H9 (cell line): ENCODE results near the gene C1orf74. TPM values are rescaled to one million over a fixed set of nuclear protein-coding genes. Genes with fewer than 3 reads are reported as not detected.

Experiments used
- DNase-seq: peaks from one replicate; pipeline ENCODE4 v3.0.0-alpha.2; 2017
- H2AFZ ChIP-seq: one replicate; pipeline ENCODE4 v1.6.1; 2013; ENCODE audit warnings: mild to moderate bottlenecking, low read length, control low read depth, moderate library complexity
- H2AK5ac ChIP-seq: 2 replicates; pipeline ENCODE4 v1.6.1; 2013; ENCODE audit warnings: low read length, control low read depth, mixed read lengths; ENCODE audit not compliant: insufficient read length
- H2BK120ac ChIP-seq: one replicate; pipeline ENCODE4 v1.6.1; 2013; ENCODE audit warnings: low read depth, mild to moderate bottlenecking, low read length, control low read depth, inconsistent platforms; ENCODE audit not compliant: poor library complexity, severe bottlenecking
- H2BK12ac ChIP-seq: 2 replicates; pipeline ENCODE4 v1.6.1; 2013; ENCODE audit warnings: low read length, control low read depth, mixed read lengths, low read depth; ENCODE audit not compliant: insufficient read length
- H2BK15ac ChIP-seq: 2 replicates; pipeline ENCODE4 v1.6.1; 2013; ENCODE audit warnings: low read depth, low read length, control low read depth
- H2BK20ac ChIP-seq: one replicate; pipeline ENCODE4 v1.6.1; 2013; ENCODE audit warnings: low read depth, mild to moderate bottlenecking, low read length, control low read depth, inconsistent platforms; ENCODE audit not compliant: poor library complexity, severe bottlenecking
- H2BK5ac ChIP-seq: 2 replicates; pipeline ENCODE4 v1.6.1; 2013; ENCODE audit warnings: low read length, control low read depth, mixed read lengths; ENCODE audit not compliant: insufficient read length
- H3K14ac ChIP-seq: 2 replicates; pipeline ENCODE4 v1.6.1; 2013; ENCODE audit warnings: low read length, control low read depth; ENCODE audit not compliant: insufficient read depth
- H3K18ac ChIP-seq: 2 replicates; pipeline ENCODE4 v1.6.1; 2013; ENCODE audit warnings: low read depth, mild to moderate bottlenecking, mixed read lengths, low read length, control low read depth; ENCODE audit not compliant: insufficient read length
- H3K23ac ChIP-seq: 2 replicates; pipeline ENCODE4 v1.6.1; 2013; ENCODE audit warnings: low read length, control low read depth, mixed read lengths, low read depth; ENCODE audit not compliant: insufficient read length
- H3K23me2 ChIP-seq: 2 replicates; pipeline ENCODE4 v1.6.1; 2013; ENCODE audit warnings: low read depth, mild to moderate bottlenecking, mixed read lengths, low read length, control low read depth; ENCODE audit not compliant: insufficient read length, poor library complexity, severe bottlenecking
- H3K27ac ChIP-seq: 2 replicates; pipeline ENCODE4 v1.5.1; 2013; ENCODE audit warnings: low read length, control low read depth, mixed read lengths, low read depth; ENCODE audit not compliant: insufficient read length
- H3K27me3 ChIP-seq: 2 replicates; pipeline ENCODE4 v1.6.1; 2013; ENCODE audit warnings: low read length, control low read depth, inconsistent platforms; ENCODE audit not compliant: insufficient read depth
- H3K4ac ChIP-seq: 2 replicates; pipeline ENCODE4 v1.6.1; 2013; ENCODE audit warnings: low read depth, mild to moderate bottlenecking, control low read depth, inconsistent platforms, low read length, moderate library complexity
- H3K4me1 ChIP-seq: 2 replicates; pipeline ENCODE4 v1.6.1; 2013; ENCODE audit warnings: low read length, control low read depth, inconsistent platforms; ENCODE audit not compliant: insufficient read depth
- H3K4me2 ChIP-seq: 2 replicates; pipeline ENCODE4 v1.6.1; 2013; ENCODE audit warnings: low read length, control low read depth, mixed read lengths; ENCODE audit not compliant: insufficient read length, insufficient read depth
- H3K56ac ChIP-seq: 2 replicates; pipeline ENCODE4 v1.6.1; 2013; ENCODE audit warnings: low read depth, mild to moderate bottlenecking, mixed read lengths, low read length, control low read depth; ENCODE audit not compliant: insufficient read length
- H3K79me1 ChIP-seq: 2 replicates; pipeline ENCODE4 v1.6.1; 2013; ENCODE audit warnings: low read depth, mild to moderate bottlenecking, moderate library complexity, low read length, control low read depth, inconsistent platforms; ENCODE audit not compliant: insufficient read depth, poor library complexity, severe bottlenecking
- H3K79me2 ChIP-seq: 2 replicates; pipeline ENCODE4 v1.6.1; 2013; ENCODE audit warnings: low read length, control low read depth, inconsistent platforms; ENCODE audit not compliant: insufficient read depth
- H3K9ac ChIP-seq: 2 replicates; pipeline ENCODE4 v1.6.1; 2013; ENCODE audit warnings: low read length, control low read depth, mixed read lengths; ENCODE audit not compliant: insufficient read length; ENCODE audit errors: extremely low read depth
- H3K9me3 ChIP-seq: one replicate; pipeline ENCODE4 v1.6.1; 2013; ENCODE audit warnings: low read depth, low read length, inconsistent platforms; ENCODE audit not compliant: control insufficient read depth
- H3T11ph ChIP-seq: one replicate; pipeline ENCODE4 v1.6.1; 2013; ENCODE audit warnings: mild to moderate bottlenecking, low read length, control low read depth, inconsistent platforms
- H4K20me1 ChIP-seq: one replicate; pipeline ENCODE4 v1.6.1; 2013; ENCODE audit not compliant: control insufficient read depth, insufficient read length, insufficient read depth
- H4K5ac ChIP-seq: 2 replicates; pipeline ENCODE4 v1.6.1; 2013; ENCODE audit warnings: low read depth, mild to moderate bottlenecking, mixed read lengths, low read length, control low read depth; ENCODE audit not compliant: insufficient read length
- H4K8ac ChIP-seq: replicated peaks from 2 replicates; pipeline ENCODE4 v1.6.1; 2013; ENCODE audit warnings: low read length, control low read depth, mixed read lengths, low read depth; ENCODE audit not compliant: insufficient read length
- H4K91ac ChIP-seq: 2 replicates; pipeline ENCODE4 v1.6.1; 2013; ENCODE audit warnings: low read depth, mild to moderate bottlenecking, moderate library complexity, mixed read lengths, low read length, control low read depth; ENCODE audit not compliant: insufficient read length
- H3K27ac Mint-ChIP-seq, 3 experiments: 2 replicates in 2 of 3; 3 replicates in 1 of 3; pipeline ENCODE4 v1.8.0; 2020 to 2021; ENCODE audit warnings: mixed read lengths in 3 of 3, mild to moderate bottlenecking in 1 of 3, moderate library complexity in 1 of 3
- H3K27me3 Mint-ChIP-seq: 2 replicates; pipeline ENCODE4 v1.8.0; 2021; ENCODE audit warnings: low read depth, mild to moderate bottlenecking, moderate library complexity, mixed read lengths
- H3K36me3 Mint-ChIP-seq, 3 experiments: 2 replicates in 2 of 3; 3 replicates in 1 of 3; pipeline ENCODE4 v1.8.0; 2020 to 2021; ENCODE audit warnings: low read depth in 3 of 3, mixed read lengths in 3 of 3; ENCODE audit not compliant: insufficient read depth in 1 of 3
- H3K4me1 Mint-ChIP-seq, 2 experiments: 2 replicates each; pipeline ENCODE4 v1.8.0; 2020; ENCODE audit warnings: mixed read lengths in 2 of 2
- H3K4me3 Mint-ChIP-seq, 2 experiments: 2 replicates in 1 of 2; 3 replicates in 1 of 2; pipeline ENCODE4 v1.8.0; 2020 to 2021; ENCODE audit warnings: mild to moderate bottlenecking in 2 of 2, mixed read lengths in 2 of 2, moderate library complexity in 1 of 2
- H3K9me3 Mint-ChIP-seq, 2 experiments: 2 replicates in 1 of 2; 3 replicates in 1 of 2; pipeline ENCODE4 v1.8.0; 2020; ENCODE audit warnings: mild to moderate bottlenecking in 2 of 2, mixed read lengths in 2 of 2, moderate library complexity in 1 of 2
- CTCF ChIP-seq: fragments of 200-600 bp; sonication (generic); conservative IDR thresholded peaks from 3 replicates; pipeline ENCODE4 v1.8.0; 2021; ENCODE audit warnings: antibody characterized with exemption, mild to moderate bottlenecking
- WGBS: extraction: QIAGEN DNeasy Blood & Tissue Kit; methylation state at CpG from one replicate; pipeline ENCODE4 v1.1.7; 2013; ENCODE audit warnings: missing lambda C conversion rate, low lambda C conversion rate, mixed read lengths; ENCODE audit not compliant: insufficient read length; ENCODE audit errors: extremely low coverage; 5-methylcytosine and 5-hydroxymethylcytosine counted together
- total RNA-seq: library from RNA; stranded (reverse); gene quantifications from 2 replicates; pipeline ENCODE4 v1.2.1, GENCODE V29; 2021

Gene C1orf74
- total RNA-seq, 1 experiment from 2014 or later = 2.4 TPM

GRCh38 chr1:209770636-209771415 lies 13.5 kb downstream of the C1orf74 start:
- no peak for DNase-seq
- no CpG with 5 or more reads among the region's 17 CpGs for whole genome bisulfite sequencing

More at GRCh38 chr1:209770636-209771415, 13.5 kb downstream of the C1orf74 start:
- H3K4me1 Mint-ChIP-seq = peaks cover 0 to 6% of the 10 kb centered on the region in 2 experiments; a peak in 1 of 4 replicates
- Histone ChIP-seq H3K9me3 (no peaks in the 10 kb centered on the region), H3K4me1 (no peaks in the 10 kb centered on the region), H3K27me3 (no peaks in the 10 kb centered on the region), H2BK15ac (no peak overlapping the region), H3K79me1 (no peaks in the 10 kb centered on the region), H4K5ac (peak overlapping the region; percentile 0), H4K8ac (peak overlapping the region; percentile 40), H4K91ac (no peak overlapping the region), H3K4me2 (no peak overlapping the region), H2AFZ (no peak overlapping the region), H2BK12ac (no peak overlapping the region), H2BK120ac (no peak overlapping the region), H2BK5ac (no peak overlapping the region), H2AK5ac (no peak overlapping the region), H3K14ac (no peak overlapping the region), H3K79me2 (no peaks in the 10 kb centered on the region), H3K18ac (peak overlapping the region; percentile 6), H3K9ac (no peak overlapping the region), H3K23ac (no peak overlapping the region), H3K23me2 (no peaks in the 10 kb centered on the region), H2BK20ac (no peak overlapping the region), H4K20me1 (peaks cover 3% of the 10 kb centered on the region), H3K27ac (no peak overlapping the region), H3K56ac (no peak overlapping the region), H3T11ph (no peak overlapping the region), H3K4ac (no peak overlapping the region)
- H3K36me3 Mint-ChIP-seq = no peaks in the 10 kb centered on the region; a peak in 1 of 7 replicates
- no peak overlapping the region for H3K4me3 Mint-ChIP-seq
- H3K27me3 Mint-ChIP-seq = peaks cover 6% of the 10 kb centered on the region; the same call in 1 of the 2 replicates
- TF ChIP-seq CTCF = no peak
- H3K27ac Mint-ChIP-seq = no peak overlapping the region
- H3K9me3 Mint-ChIP-seq = no peaks in the 10 kb centered on the region
